ENCODE results near the gene STXBP5. TPM values are rescaled to one million over a fixed set of nuclear protein-coding genes. Genes with fewer than 3 reads are reported as not detected.

Gene STXBP5
- total RNA-seq: 19.2 and 21.0 TPM in 2 replicates

GRCh38 chr6:147204060-147204785, at the start of gene STXBP5:
Gene STXBP5 (plus strand): TSS chr6:147204417. CDS start chr6:147204533, 116 bp downstream.

Data from bronchus fibroblast of lung (primary cell).